Measurements from ENCODE around the gene SPIRE1. TPM values are rescaled to one million over a fixed set of nuclear protein-coding genes. Genes with fewer than 3 reads are reported as not detected.

Gene SPIRE1
- total RNA-seq, 1 donor from 2014 or later = 49.2 TPM

DNA sequence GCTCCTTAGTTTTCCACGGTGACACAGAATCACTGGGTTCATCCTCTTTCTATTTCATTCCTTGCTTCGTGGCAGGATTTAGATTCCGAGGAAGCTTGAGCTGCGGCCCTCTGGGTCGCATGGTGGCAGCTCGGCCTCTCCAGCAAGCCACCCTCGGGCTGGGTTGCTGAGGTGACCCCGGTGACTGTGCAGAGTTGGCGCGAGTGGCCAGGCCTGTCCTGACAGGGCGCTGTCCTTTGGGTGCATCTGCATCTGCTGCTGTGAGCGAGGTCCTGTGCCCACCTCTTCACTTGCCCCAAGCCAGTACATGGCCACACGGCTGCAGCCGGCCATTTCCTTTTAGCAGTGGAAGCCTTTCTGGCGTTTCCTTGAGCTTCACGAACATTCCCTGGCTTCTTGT is 228.4 kb downstream of the SPIRE1 start:
- TF ChIP-seq, protein P1, sequence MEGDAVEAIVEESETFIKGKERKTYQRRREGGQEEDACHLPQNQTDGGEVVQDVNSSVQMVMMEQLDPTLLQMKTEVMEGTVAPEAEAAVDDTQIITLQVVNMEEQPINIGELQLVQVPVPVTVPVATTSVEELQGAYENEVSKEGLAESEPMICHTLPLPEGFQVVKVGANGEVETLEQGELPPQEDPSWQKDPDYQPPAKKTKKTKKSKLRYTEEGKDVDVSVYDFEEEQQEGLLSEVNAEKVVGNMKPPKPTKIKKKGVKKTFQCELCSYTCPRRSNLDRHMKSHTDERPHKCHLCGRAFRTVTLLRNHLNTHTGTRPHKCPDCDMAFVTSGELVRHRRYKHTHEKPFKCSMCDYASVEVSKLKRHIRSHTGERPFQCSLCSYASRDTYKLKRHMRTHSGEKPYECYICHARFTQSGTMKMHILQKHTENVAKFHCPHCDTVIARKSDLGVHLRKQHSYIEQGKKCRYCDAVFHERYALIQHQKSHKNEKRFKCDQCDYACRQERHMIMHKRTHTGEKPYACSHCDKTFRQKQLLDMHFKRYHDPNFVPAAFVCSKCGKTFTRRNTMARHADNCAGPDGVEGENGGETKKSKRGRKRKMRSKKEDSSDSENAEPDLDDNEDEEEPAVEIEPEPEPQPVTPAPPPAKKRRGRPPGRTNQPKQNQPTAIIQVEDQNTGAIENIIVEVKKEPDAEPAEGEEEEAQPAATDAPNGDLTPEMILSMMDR (IDR thresholded peaks at IDR 0.05; ENCODE audit: insufficient read depth, low read length, poor library complexity, severe bottlenecking) = no peak
- Histone ChIP-seq H3K27me3 (ENCODE audit: control insufficient read depth, insufficient read depth, low read length) (no peaks in the 10 kb centered on the region), H3K4me3 (ENCODE audit: low read depth, low read length) (no peak overlapping the region), H3K36me3 (ENCODE audit: control insufficient read depth, insufficient read depth, low read length) (no peaks in the 10 kb centered on the region)
- DNase-seq (ENCODE audit: low read depth) = no peak

DNA sequence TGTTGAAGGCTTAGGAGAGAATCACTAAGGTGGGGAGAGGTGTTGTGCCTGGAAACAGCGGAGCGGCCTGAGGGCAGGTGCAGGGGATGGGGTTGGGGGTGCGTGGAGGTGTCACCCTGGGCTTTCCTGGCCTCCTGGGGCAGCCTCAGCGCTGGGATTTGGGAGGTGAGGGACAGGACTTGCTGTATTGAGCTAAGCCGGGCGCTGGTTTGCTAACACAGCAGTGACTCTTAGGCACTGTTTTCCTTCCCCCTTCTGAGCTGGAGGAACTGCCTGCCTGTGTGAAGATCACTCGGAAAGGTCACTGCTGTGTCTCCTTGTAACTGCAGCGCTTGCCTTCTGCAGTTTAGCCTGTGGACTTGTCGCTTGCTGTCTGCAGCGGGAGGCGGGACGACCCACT is 229.0 kb downstream of the SPIRE1 start:
- Histone ChIP-seq H3K27me3 (ENCODE audit: control insufficient read depth, insufficient read depth, low read length) (no peaks in the 10 kb centered on the region), H3K36me3 (ENCODE audit: control insufficient read depth, insufficient read depth, low read length) (no peaks in the 10 kb centered on the region), H3K4me3 (ENCODE audit: low read depth, low read length) (no peak overlapping the region)
- DNase-seq (ENCODE audit: low read depth) = no peak
- TF ChIP-seq, protein P1 (IDR thresholded peaks at IDR 0.05; ENCODE audit: insufficient read depth, low read length, poor library complexity, severe bottlenecking) = no peak

DNA sequence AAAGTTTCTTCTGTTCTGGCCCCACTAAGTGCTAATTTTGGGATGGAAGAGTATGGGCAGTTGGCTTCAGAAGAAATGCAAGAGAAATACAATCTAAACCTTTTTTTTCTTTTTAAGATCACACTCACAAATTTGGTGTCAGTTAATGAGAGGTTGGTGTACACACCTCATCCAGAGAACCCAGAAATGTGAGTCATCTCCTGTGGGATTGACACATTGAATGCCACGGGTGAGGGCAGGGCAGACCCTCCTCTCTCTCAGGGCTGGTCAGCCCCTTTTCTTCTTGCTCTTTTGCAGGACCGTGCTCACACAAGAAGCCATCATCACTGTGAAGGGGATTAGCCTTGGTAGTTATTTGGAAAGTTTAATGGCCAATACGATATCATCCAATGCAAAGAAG is 231.0 kb downstream of the SPIRE1 start:
- TF ChIP-seq, protein P1 (IDR thresholded peaks at IDR 0.05; ENCODE audit: insufficient read depth, low read length, poor library complexity, severe bottlenecking) = no peak
- DNase-seq (ENCODE audit: low read depth) = no peak
- Histone ChIP-seq H3K4me3 (ENCODE audit: low read depth, low read length) (no peak overlapping the region), H3K36me3 (ENCODE audit: control insufficient read depth, insufficient read depth, low read length) (no peaks in the 10 kb centered on the region), H3K27me3 (ENCODE audit: control insufficient read depth, insufficient read depth, low read length) (no peaks in the 10 kb centered on the region)

DNA sequence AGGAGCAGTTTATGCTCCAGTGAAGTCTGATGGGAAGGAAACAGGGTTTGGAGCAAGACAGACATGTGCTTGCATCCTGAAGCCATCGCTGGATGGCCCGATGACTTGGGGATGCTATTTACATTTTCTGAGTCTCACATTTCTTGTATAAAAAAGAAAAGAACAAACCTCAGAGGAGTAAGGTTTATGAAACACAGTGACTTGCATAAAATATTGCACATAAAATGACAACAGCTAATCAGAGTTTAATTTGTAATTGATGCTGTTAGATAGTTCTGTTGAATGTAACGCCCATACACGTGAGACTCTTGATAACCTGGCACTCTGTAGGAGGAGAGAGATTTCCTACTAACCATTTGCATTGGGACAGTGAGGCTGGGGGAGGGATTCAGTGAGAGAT is 233.7 kb downstream of the SPIRE1 start:
- TF ChIP-seq, protein P1 (IDR thresholded peaks at IDR 0.05; ENCODE audit: insufficient read depth, low read length, poor library complexity, severe bottlenecking) = no peak
- no peaks in the 10 kb centered on the region for H3K36me3 ChIP-seq (ENCODE audit: control insufficient read depth, insufficient read depth, low read length)
- DNase-seq (ENCODE audit: low read depth) = no peak

DNA sequence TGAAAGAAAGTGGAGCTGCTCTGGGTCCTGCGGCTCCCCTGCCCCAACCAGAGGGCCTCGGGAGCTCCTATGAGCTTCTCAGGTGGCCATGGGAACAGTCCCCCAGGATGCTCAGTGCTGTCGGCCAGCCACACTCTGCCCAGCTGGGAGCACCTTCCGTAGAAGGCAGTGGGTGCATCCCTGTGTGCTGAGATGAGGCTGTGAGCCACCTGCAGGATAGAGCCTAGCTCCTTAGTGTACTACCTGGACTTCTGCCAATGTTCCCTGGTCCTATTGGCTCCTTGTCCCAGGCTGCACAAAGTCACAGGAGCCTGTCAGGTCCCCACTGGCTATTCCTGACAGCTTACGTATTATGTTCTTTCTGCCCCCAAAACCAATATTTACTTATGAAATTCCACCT is 234.1 kb downstream of the SPIRE1 start:
- Histone ChIP-seq H3K36me3 (ENCODE audit: control insufficient read depth, insufficient read depth, low read length) (no peaks in the 10 kb centered on the region), H3K4me3 (ENCODE audit: low read depth, low read length) (no peak overlapping the region), H3K27me3 (ENCODE audit: control insufficient read depth, insufficient read depth, low read length) (no peaks in the 10 kb centered on the region)
- TF ChIP-seq, protein P1 (IDR thresholded peaks at IDR 0.05; ENCODE audit: insufficient read depth, low read length, poor library complexity, severe bottlenecking) = no peak
- no peak for DNase-seq (ENCODE audit: low read depth)

More for the DNA sequence above, 233.7 kb downstream of the SPIRE1 start:
- H3K4me3 ChIP-seq (ENCODE audit: low read depth, low read length) = no peak overlapping the region
- H3K27me3 ChIP-seq (ENCODE audit: control insufficient read depth, insufficient read depth, low read length) = no peaks in the 10 kb centered on the region

DNA sequence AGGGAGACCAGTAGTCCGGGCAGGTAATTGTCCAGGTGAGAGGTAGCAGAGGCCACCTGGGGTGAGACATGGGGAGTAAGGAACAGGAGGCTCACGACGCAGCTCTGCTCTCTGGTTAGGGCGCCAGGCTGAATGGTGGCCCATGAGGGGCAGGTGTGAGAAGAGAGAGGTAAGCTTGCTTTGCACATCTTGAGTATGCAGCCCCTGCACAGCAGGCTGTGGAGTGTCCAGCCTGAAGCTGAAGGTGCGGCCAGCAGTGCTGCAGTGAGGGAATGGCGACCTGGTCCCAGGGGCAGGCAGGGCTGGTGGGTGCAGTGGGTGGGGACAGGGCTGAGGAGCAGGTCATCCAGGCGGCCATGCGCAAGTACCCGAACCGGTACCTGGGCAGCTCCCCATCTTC is 234.5 kb downstream of the SPIRE1 start:
- DNase-seq (ENCODE audit: low read depth) = no peak
- Histone ChIP-seq H3K36me3 (ENCODE audit: control insufficient read depth, insufficient read depth, low read length) (no peaks in the 10 kb centered on the region), H3K4me3 (ENCODE audit: low read depth, low read length) (no peak overlapping the region), H3K27me3 (ENCODE audit: control insufficient read depth, insufficient read depth, low read length) (no peaks in the 10 kb centered on the region)
- TF ChIP-seq, protein P1 (IDR thresholded peaks at IDR 0.05; ENCODE audit: insufficient read depth, low read length, poor library complexity, severe bottlenecking) = no peak
